ENCODE results near the gene CCT2.

Gene CCT2

DNA sequence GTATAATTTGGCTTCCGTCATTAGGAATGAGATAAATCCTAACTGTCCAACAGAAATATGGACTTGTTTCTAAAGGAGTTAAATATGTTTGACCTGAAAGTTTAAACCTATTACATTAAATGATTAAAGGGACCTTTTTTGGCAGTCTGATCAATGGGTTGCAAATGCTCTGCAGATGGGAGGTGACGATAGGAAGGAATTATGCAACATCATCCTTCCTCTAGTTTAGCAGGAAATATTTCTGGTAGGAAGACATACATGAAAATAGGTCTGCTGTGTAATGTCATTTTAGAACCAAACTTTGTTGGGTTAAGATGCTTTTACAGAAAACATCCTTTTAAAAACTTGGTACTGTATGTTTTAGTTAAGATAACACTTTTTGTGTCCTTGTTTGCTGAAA is 22.9 kb downstream of the CCT2 start:
- Histone ChIP-seq H3K79me2 (ENCODE audit: insufficient read depth, low read length) (no peaks in the 10 kb centered on the region), H3K36me3 (ENCODE audit: insufficient read depth, low read length) (peaks cover 5% of the 10 kb centered on the region; the same call in 1 of the 2 replicates), H3K4me3 (ENCODE audit: low read length, poor library complexity, severe bottlenecking) (no peak overlapping the region), H3F3A (ENCODE audit: low read depth) (no peaks in the 10 kb centered on the region), H3K9ac (ENCODE audit: low read depth, low read length, poor library complexity, severe bottlenecking) (no peak overlapping the region), H3K9me2 (replicated peaks; ENCODE audit: low read depth, low read length) (no peaks in the 10 kb centered on the region), H3K27me3 (ENCODE audit: insufficient read depth, low read length, poor library complexity, severe bottlenecking) (no peaks in the 10 kb centered on the region), H3K4me1 (ENCODE audit: insufficient read depth, low read length, poor library complexity, severe bottlenecking) (peaks cover 4% of the 10 kb centered on the region), H3K9me3 (ENCODE audit: insufficient read depth, low read depth, low read length) (no peaks in the 10 kb centered on the region), H3K4me2 (ENCODE audit: low read depth, low read length, poor library complexity, severe bottlenecking) (no peak overlapping the region), H2AFZ (ENCODE audit: low read length) (no peak overlapping the region), H4K20me1 (ENCODE audit: insufficient read depth, low read length, poor library complexity, severe bottlenecking) (no peaks in the 10 kb centered on the region)
- TF ChIP-seq CTCF (conservative IDR thresholded peaks at IDR 0.05; ENCODE audit: low read length) (no peak), EZH2phosphoT487 (IDR thresholded peaks at IDR 0.05; ENCODE audit: borderline replicate concordance) (no peak)

DNA sequence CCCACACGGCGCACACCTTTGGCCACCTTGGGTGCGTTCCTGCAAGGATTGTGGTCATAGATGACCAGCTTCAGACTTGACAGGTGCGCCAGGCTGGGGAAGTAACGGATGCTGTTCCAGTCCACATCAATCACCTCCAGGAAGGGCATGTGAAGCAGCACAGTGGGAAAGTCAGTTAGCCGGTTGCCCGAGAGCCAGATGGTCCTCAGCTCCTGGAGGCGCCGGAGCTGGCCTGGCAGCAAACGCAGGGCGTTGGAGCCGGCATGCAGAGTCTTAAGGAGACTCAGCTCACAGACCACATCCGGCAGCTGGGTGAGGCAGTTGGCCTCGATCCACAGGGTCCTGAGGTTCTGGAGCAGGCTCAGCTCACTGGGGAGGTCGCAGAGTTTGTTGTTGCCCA is 24.9 kb downstream of the CCT2 start:
- Histone ChIP-seq H3F3A (ENCODE audit: low read depth) (no peaks in the 10 kb centered on the region), H4K20me1 (ENCODE audit: insufficient read depth, low read length, poor library complexity, severe bottlenecking) (no peaks in the 10 kb centered on the region), H2AFZ (ENCODE audit: low read length) (no peak overlapping the region), H3K4me3 (ENCODE audit: low read length, poor library complexity, severe bottlenecking) (no peak overlapping the region), H3K9me3 (ENCODE audit: insufficient read depth, low read depth, low read length) (no peaks in the 10 kb centered on the region), H3K79me2 (ENCODE audit: insufficient read depth, low read length) (no peaks in the 10 kb centered on the region), H3K4me1 (ENCODE audit: insufficient read depth, low read length, poor library complexity, severe bottlenecking) (peaks cover 4% of the 10 kb centered on the region), H3K9me2 (replicated peaks; ENCODE audit: low read depth, low read length) (no peaks in the 10 kb centered on the region), H3K4me2 (ENCODE audit: low read depth, low read length, poor library complexity, severe bottlenecking) (no peak overlapping the region), H3K9ac (ENCODE audit: low read depth, low read length, poor library complexity, severe bottlenecking) (no peak overlapping the region), H3K36me3 (ENCODE audit: insufficient read depth, low read length) (no peaks in the 10 kb centered on the region), H3K27me3 (ENCODE audit: insufficient read depth, low read length, poor library complexity, severe bottlenecking) (no peaks in the 10 kb centered on the region)
- no peak for TF ChIP-seq CTCF (conservative IDR thresholded peaks at IDR 0.05; ENCODE audit: low read length)
- TF ChIP-seq EZH2phosphoT487 (IDR thresholded peaks at IDR 0.05; ENCODE audit: borderline replicate concordance), result no peak

DNA sequence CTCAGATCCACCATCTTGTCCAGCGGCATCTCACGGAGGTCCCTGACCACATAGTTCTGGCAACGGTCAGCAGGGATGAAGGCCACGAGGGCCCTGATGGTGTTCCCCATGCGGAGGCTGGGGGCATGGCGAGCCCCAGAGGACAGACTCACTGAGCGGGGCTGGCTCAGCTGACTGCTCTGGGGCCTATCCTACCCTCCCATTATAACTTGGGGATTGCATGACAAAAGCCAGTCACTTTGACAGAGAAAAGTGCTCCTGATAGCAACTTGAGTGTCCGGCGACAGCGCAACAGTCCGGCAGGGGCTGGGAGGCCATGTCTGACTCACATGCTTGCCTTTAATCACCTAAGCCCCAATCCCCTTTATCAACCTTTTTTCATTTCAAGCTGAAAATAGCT is 25.5 kb downstream of the CCT2 start, which contains the start of gene LRRC10:
TSS of gene LRRC10 (minus strand) at position 179 of the 400 bp plus-strand sequence. CDS start at position 110, 69 bp downstream.
- Histone ChIP-seq H2AFZ (ENCODE audit: low read length) (no peak within 1 kb of the TSS), H3K79me2 (ENCODE audit: insufficient read depth, low read length) (no peaks in the 10 kb centered on the region)

More for the DNA sequence above, 25.5 kb downstream of the CCT2 start, which contains the start of gene LRRC10:
- Histone ChIP-seq H3K4me3 (ENCODE audit: low read length, poor library complexity, severe bottlenecking) (no peak within 1 kb of the TSS), H3K27me3 (ENCODE audit: insufficient read depth, low read length, poor library complexity, severe bottlenecking) (no peaks in the 10 kb centered on the region), H3K4me1 (ENCODE audit: insufficient read depth, low read length, poor library complexity, severe bottlenecking) (peaks cover 4% of the 10 kb centered on the region), H4K20me1 (ENCODE audit: insufficient read depth, low read length, poor library complexity, severe bottlenecking) (no peaks in the 10 kb centered on the region), H3K9me3 (ENCODE audit: insufficient read depth, low read depth, low read length) (no peaks in the 10 kb centered on the region), H3K4me2 (ENCODE audit: low read depth, low read length, poor library complexity, severe bottlenecking) (no peak within 1 kb of the TSS), H3K9me2 (replicated peaks; ENCODE audit: low read depth, low read length) (no peaks in the 10 kb centered on the region), H3F3A (ENCODE audit: low read depth) (no peaks in the 10 kb centered on the region), H3K9ac (ENCODE audit: low read depth, low read length, poor library complexity, severe bottlenecking) (no peak within 1 kb of the TSS), H3K36me3 (ENCODE audit: insufficient read depth, low read length) (no peaks in the 10 kb centered on the region)
- TF ChIP-seq CTCF (conservative IDR thresholded peaks at IDR 0.05; ENCODE audit: low read length) (no peak), EZH2phosphoT487 (IDR thresholded peaks at IDR 0.05; ENCODE audit: borderline replicate concordance) (no peak)
